K562 (cell line): ENCODE results near the gene CT45A3. TPM values are rescaled to one million over a fixed set of nuclear protein-coding genes. Genes with fewer than 3 reads are reported as not detected.
"Not testable (repeated sequence)": the region's sequence is repeated elsewhere in the genome, so short reads cannot be mapped to it uniquely, and the experiment has no call there.

ENCODE experiments used
- ATAC-seq: fragments of 200-7000 bp; cut with Tn5 transposase; 3 replicates; pipeline ENCODE4 v1.9.1; 2020; ENCODE audit warnings: moderate library complexity
- BruUV-seq: library from RNA; stranded (reverse); fragments of 400-500 nt; replicated peaks from 2 replicates; lab custom pipeline; 2021; lab: Mats Ljungman, UMichigan
- CTCF ChIA-PET: fragments of 300-600 bp; formaldehyde crosslinking; extraction: SDS; loops from one replicate; lab custom pipeline; 2021; ENCODE audit warnings: low intra/inter-chr PET ratio; lab: Yijun Ruan, JAX
- POLR2A ChIA-PET: fragments of 300-600, 350-650 bp; sonication (Branson Sonifier 250); formaldehyde crosslinking; extraction: SDS; loops from one replicate; lab custom pipeline; 2021; ENCODE audit warnings: antibody characterized with exemption, inconsistent platforms; lab: Yijun Ruan, JAX
- DNase-seq, 4 experiments: peaks; one replicate each; pipeline versions ENCODE4 v3.0.0 to v3.0.0-alpha.2; 2011 to 2018; ENCODE audit warnings: low spot score in 3 of 4, mixed read lengths in 3 of 4; ENCODE audit errors: extremely low read depth in 1 of 4
- FAIRE-seq: peaks from 2 replicates; lab custom pipeline; 2011; peaks lifted over from hg19 to GRCh38; lab: Jason Lieb, UNC
- H2AFZ ChIP-seq: 2 replicates; pipeline ENCODE4 v1.6.0; 2011; ENCODE audit warnings: low read depth, low read length, control low read depth, inconsistent platforms
- H3K27ac ChIP-seq: fragments of 200-600 bp; 3 replicates; pipeline ENCODE4 v1.8.0; 2011; ENCODE audit warnings: low read depth, mild to moderate bottlenecking, control low read depth, inconsistent platforms, low read length, moderate library complexity, mixed read lengths; ENCODE audit errors: extremely low read depth
- H3K27me3 ChIP-seq, 2 experiments: fragments of 300-600 bp in 1 of 2; 2 replicates in 1 of 2; 3 replicates in 1 of 2; pipeline versions ENCODE4 v1.6.0 to v1.8.0; 2011; ENCODE audit warnings: inconsistent platforms in 2 of 2, low read length in 2 of 2, mild to moderate bottlenecking in 1 of 2, mixed read lengths in 1 of 2, moderate library complexity in 1 of 2; ENCODE audit not compliant: control insufficient read depth in 2 of 2, insufficient read depth in 2 of 2
- H3K36me3 ChIP-seq: fragments of 300-600 bp; 3 replicates; pipeline ENCODE4 v1.8.0; 2011; ENCODE audit warnings: mild to moderate bottlenecking, low read length, inconsistent platforms; ENCODE audit not compliant: control insufficient read depth, insufficient read depth
- H3K4me1 ChIP-seq, 2 experiments: fragments of 200-600 bp in 1 of 2; replicated peaks in 1 of 2; 2 replicates in 1 of 2; 3 replicates in 1 of 2; pipeline versions ENCODE4 v1.5.1 to v1.8.0; 2011; ENCODE audit warnings: inconsistent platforms in 2 of 2, low read length in 2 of 2, mild to moderate bottlenecking in 1 of 2, mixed read lengths in 1 of 2, moderate library complexity in 1 of 2; ENCODE audit not compliant: control insufficient read depth in 2 of 2, insufficient read depth in 2 of 2
- H3K4me2 ChIP-seq: 2 replicates; pipeline ENCODE4 v1.6.1; 2011; ENCODE audit warnings: low read length, control low read depth, inconsistent platforms, mixed read lengths; ENCODE audit not compliant: insufficient read depth
- H3K4me3 ChIP-seq: fragments of 200-600 bp; sonication (generic), shearing (Covaris generic); 2 replicates; pipeline ENCODE4 v1.5.1; 2016; ENCODE audit warnings: control low read depth, inconsistent platforms
- H3K79me2 ChIP-seq: fragments of 200-600 bp; 3 replicates; pipeline ENCODE4 v1.8.0; 2011; ENCODE audit warnings: low read length, inconsistent platforms; ENCODE audit not compliant: control insufficient read depth, insufficient read depth
- H3K9ac ChIP-seq, 2 experiments: 2 replicates each; pipeline versions ENCODE4 v1.6.0 to v1.6.1; 2011; ENCODE audit warnings: low read depth in 2 of 2, low read length in 2 of 2, control low read depth in 1 of 2, inconsistent platforms in 1 of 2, mild to moderate bottlenecking in 1 of 2, mixed read lengths in 1 of 2; ENCODE audit not compliant: insufficient read depth in 1 of 2
- H3K9me1 ChIP-seq: one replicate; pipeline ENCODE4 v1.6.0; 2011; ENCODE audit warnings: inconsistent platforms, mild to moderate bottlenecking, low read length, moderate library complexity; ENCODE audit not compliant: control insufficient read depth, insufficient read depth
- H3K9me3 ChIP-seq: replicated peaks from 2 replicates; pipeline ENCODE4 v1.5.1; 2011; ENCODE audit warnings: low read depth, low read length, inconsistent platforms; ENCODE audit not compliant: control insufficient read depth, insufficient read depth
- H4K20me1 ChIP-seq: replicated peaks from 2 replicates; pipeline ENCODE4 v1.6.1; 2011; ENCODE audit warnings: low read length, inconsistent platforms, mixed read lengths; ENCODE audit not compliant: control insufficient read depth, insufficient read depth
- CBX3 ChIP-seq, 2 experiments: IDR thresholded peaks; 1 replicate in 1 of 2; 2 replicates in 1 of 2; pipeline ENCODE4 v1.6.1; 2012; ENCODE audit warnings: inconsistent platforms in 2 of 2, low read length in 2 of 2, borderline replicate concordance in 1 of 2, control low read depth in 1 of 2
- CTCF ChIP-seq, 3 experiments: IDR thresholded peaks in 2 of 3; conservative IDR thresholded peaks in 1 of 3; 2 replicates each; pipeline ENCODE4 v1.5.1; 2011 to 2012; ENCODE audit warnings: low read length in 3 of 3, mild to moderate bottlenecking in 3 of 3, control low read depth in 2 of 3, improper control_type of control experiment in 1 of 3, inconsistent platforms in 1 of 3, low read depth in 1 of 3, mixed read lengths in 1 of 3, moderate library complexity in 1 of 3; ENCODE audit not compliant: insufficient read depth in 2 of 3
- CTCFL ChIP-seq: IDR thresholded peaks from 2 replicates; pipeline ENCODE4 v1.6.1; 2011; ENCODE audit warnings: borderline replicate concordance, low read depth, mild to moderate bottlenecking, moderate library complexity, low read length; ENCODE audit not compliant: insufficient read depth, poor library complexity, severe bottlenecking
- E2F6 ChIP-seq, 2 experiments: IDR thresholded peaks; 2 replicates each; pipeline ENCODE4 v1.6.1; 2011; ENCODE audit warnings: borderline replicate concordance in 1 of 2, control low read depth in 1 of 2, low read depth in 1 of 2, low read length in 1 of 2, mild to moderate bottlenecking in 1 of 2, mixed read lengths in 1 of 2, moderate library complexity in 1 of 2; ENCODE audit not compliant: insufficient read depth in 1 of 2, insufficient read length in 1 of 2, poor library complexity in 1 of 2, severe bottlenecking in 1 of 2; ENCODE audit errors: extremely low read depth in 1 of 2
- ELF1 ChIP-seq: fragments of 200-800 bp; sonication (Bioruptor generic); IDR thresholded peaks from 2 replicates; pipeline ENCODE4 v1.6.1; 2016; ENCODE audit warnings: missing genetic modification characterization, missing compliant biosample characterization
- MYC ChIP-seq, 2 experiments: fragments of 250-450 bp in 1 of 2; sonication (Bioruptor Pico) in 1 of 2; IDR thresholded peaks; 2 replicates each; pipeline versions ENCODE4 v1.5.1 to v1.6.1; 2012 to 2021; ENCODE audit warnings: low read depth in 2 of 2, borderline replicate concordance in 1 of 2, improper control_type of control experiment in 1 of 2, low read length in 1 of 2, mild to moderate bottlenecking in 1 of 2, moderate library complexity in 1 of 2
- WGBS: fragments of 100-300 bp; shearing (Covaris generic); methylation state at CpG from one replicate; pipeline ENCODE4 v1.1.6; 2016; ENCODE audit warnings: low coverage, mixed read lengths; ENCODE audit not compliant: insufficient coverage; ENCODE audit errors: missing lambda C conversion rate; 5-methylcytosine and 5-hydroxymethylcytosine counted together
- in situ Hi-C: fragments of 300-500 bp; cut with MboI; formaldehyde crosslinking; loops from 4 replicates; pipeline ENCODE4 v1.15.0; 2018; ENCODE audit warnings: inconsistent platforms, mixed read lengths
- intact Hi-C: fragments of 100-400 bp; cut with micrococcal nuclease; formaldehyde crosslinking; loops from 2 replicates; pipeline ENCODE4 v1.14.2; 2022
- polyA plus RNA-seq, 8 experiments: library from polyadenylated mRNA; depleted of rRNA in 4 of 8; stranded (reverse) in 5 of 8; unstranded in 3 of 8; fragments of >200 nt; fragmentation: Nextera tagmentation in 2 of 8; fragmentation: Illumina TruSeq in 1 of 8; extraction: Ambion mirVana in 2 of 8; extraction: Trizol in 1 of 8; gene quantifications; 2 replicates each; pipeline versions ENCODE4 v1.2.1 to v1.2.3, GENCODE V29; 2011 to 2014; ENCODE audit warnings: inconsistent platforms in 1 of 8, missing spikeins in 1 of 8
- total RNA-seq, 7 experiments: library from RNA; depleted of rRNA in 6 of 7; stranded (reverse); fragments of >200 nt in 6 of 7; fragmentation: Illumina TruSeq in 2 of 7; extraction: Trizol in 2 of 7; gene quantifications; 2 replicates each; pipeline versions ENCODE4 v1.2.1 to v1.2.3, GENCODE V29; 2011 to 2021; ENCODE audit warnings: low replicate concordance in 1 of 7

Gene CT45A3
- total and polyA plus RNA-seq, 9 of the 15 experiments (the other 6 are each of a cell fraction or from before 2014, with no cell fraction given) = 0.13 to 3.2 (median 0.84) TPM; not detected in 1

- POLR2A ChIA-PET; H3K9ac ChIP-seq; H3K9me1 ChIP-seq; H3K27me3 ChIP-seq; in situ Hi-C loops; FAIRE-seq; H3K27ac ChIP-seq; H4K20me1 ChIP-seq; H3K9me3 ChIP-seq; intact Hi-C loops; H2AFZ ChIP-seq; H3K4me3 ChIP-seq; CTCF ChIA-PET; H3K36me3 ChIP-seq; H3K4me2 ChIP-seq; H3K4me1 ChIP-seq; H3K79me2 ChIP-seq; BruUV-seq; TF ChIP-seq MYC (CRISPR knock-in tag; IDR thresholded peaks at IDR 0.05; ENCODE audit: borderline replicate concordance, low read depth): not testable (repeated sequence)
- ATAC-seq (peak; percentile 61), DNase-seq (peak; percentile 19 to 68 (median 28))
- WGBS = 20% methylated on average over 6 of the region's 15 CpGs
- TF ChIP-seq CBX3 (IDR thresholded peaks at IDR 0.05; ENCODE audit: borderline replicate concordance in 1 of 2, low read length in 2 of 2) (peak in 1 of 2 experiments; percentile 62; a peak in 1 of 3 replicates), CTCF (IDR thresholded peaks at IDR 0.05 in 2 of 3, conservative IDR thresholded peaks at IDR 0.05 in 1 of 3; ENCODE audit: insufficient read depth in 2 of 3, low read depth in 1 of 3, low read length in 3 of 3) (peak; percentile 72 to 96 (median 74)), ELF1 (tag) (peak; percentile 62), E2F6 (IDR thresholded peaks at IDR 0.05; ENCODE audit: borderline replicate concordance in 1 of 2, extremely low read depth in 1 of 2, insufficient read depth in 1 of 2, insufficient read length in 1 of 2, low read depth in 1 of 2, low read length in 1 of 2, poor library complexity in 1 of 2, severe bottlenecking in 1 of 2) (peak in 1 of 2 experiments; percentile 47), MYC (IDR thresholded peaks at IDR 0.05; ENCODE audit: low read depth, low read length) (peak; percentile 85), CTCFL (peak; percentile 83)
Measured at GRCh38 chrX:135713183-135713689, 54.8 kb downstream of the CT45A3 start, which contains the start of gene CT45A1. Gene CT45A1 (plus strand): TSS chrX:135713639. CDS start chrX:135718941, 5,302 bp downstream.
